Measurements from ENCODE around the gene DYRK4.

The DYRK4 gene

DNA sequence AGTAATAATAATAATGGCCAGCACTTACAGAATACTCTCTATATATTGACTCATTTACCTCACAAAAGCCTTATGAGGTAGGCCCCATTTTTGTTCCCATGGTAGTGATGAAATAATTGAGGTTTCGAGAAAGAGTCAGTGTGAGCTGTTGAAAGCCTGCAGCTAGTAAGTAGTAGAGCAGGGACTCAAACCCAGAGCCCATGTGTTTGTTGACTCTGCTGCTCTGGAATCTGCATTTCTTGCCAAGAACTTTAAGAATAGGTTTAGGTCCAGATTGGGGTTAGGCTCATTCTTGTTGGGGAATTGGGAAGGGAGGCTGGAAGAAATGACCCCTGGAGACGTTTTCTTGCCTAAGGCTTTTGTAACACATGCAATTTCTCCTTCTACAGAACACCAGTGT, 27.9 kb downstream of the DYRK4 start:
- H3K4me3 ChIP-seq (ENCODE audit: low read depth, low read length): no peak overlapping the region
- H3K9me3 ChIP-seq (ENCODE audit: control insufficient read depth, insufficient read depth, low read length): no peaks in the 10 kb centered on the region
- no peaks in the 10 kb centered on the region for H3K36me3 ChIP-seq (ENCODE audit: control insufficient read depth, insufficient read depth, low read length)
- no peak overlapping the region for H3K9ac ChIP-seq (ENCODE audit: low read depth, low read length)
- H3K27me3 ChIP-seq (ENCODE audit: control insufficient read depth, insufficient read depth, low read length): no peaks in the 10 kb centered on the region
- H3K27ac ChIP-seq (ENCODE audit: low read depth, low read length): no peak overlapping the region
- no peaks in the 10 kb centered on the region; the same call in 1 of the 2 replicates for H3K4me1 ChIP-seq (ENCODE audit: control insufficient read depth, insufficient read depth, low read length)

DNA sequence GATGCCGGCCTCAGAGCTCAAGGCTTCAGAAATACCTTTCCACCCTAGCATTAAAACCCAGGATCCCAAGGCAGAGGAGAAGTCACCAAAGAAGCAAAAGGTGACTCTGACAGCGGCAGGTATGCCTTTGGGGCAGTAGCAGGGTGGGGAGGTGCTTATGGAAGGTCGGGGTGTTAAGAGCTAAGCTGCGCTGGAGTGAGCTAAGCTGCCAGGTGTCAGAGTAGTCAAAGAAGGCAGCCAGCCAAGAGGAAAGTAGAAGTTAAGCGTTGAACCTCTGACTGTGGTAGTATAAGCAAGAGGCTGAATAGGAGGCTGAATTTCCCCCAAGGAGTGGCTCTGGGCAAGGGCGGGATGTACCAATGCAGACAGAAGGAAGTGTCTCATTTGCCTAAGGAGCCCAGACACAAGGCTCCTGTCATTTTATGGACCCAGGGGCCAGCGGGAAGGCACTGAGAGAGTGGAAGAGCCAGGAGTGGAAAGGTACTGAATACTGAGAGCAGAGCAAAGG, 29.2 kb downstream of the DYRK4 start:
- no peaks in the 10 kb centered on the region for H3K9me3 ChIP-seq (ENCODE audit: control insufficient read depth, insufficient read depth, low read length)
- H3K36me3 ChIP-seq (ENCODE audit: control insufficient read depth, insufficient read depth, low read length): no peaks in the 10 kb centered on the region
- no peak overlapping the region for H3K9ac ChIP-seq (ENCODE audit: low read depth, low read length)
- no peaks in the 10 kb centered on the region for H3K27me3 ChIP-seq (ENCODE audit: control insufficient read depth, insufficient read depth, low read length)
- no peak overlapping the region for H3K27ac ChIP-seq (ENCODE audit: low read depth, low read length)
- no peak overlapping the region for H3K4me3 ChIP-seq (ENCODE audit: low read depth, low read length)
- no peaks in the 10 kb centered on the region; the same call in 1 of the 2 replicates for H3K4me1 ChIP-seq (ENCODE audit: control insufficient read depth, insufficient read depth, low read length)

DNA sequence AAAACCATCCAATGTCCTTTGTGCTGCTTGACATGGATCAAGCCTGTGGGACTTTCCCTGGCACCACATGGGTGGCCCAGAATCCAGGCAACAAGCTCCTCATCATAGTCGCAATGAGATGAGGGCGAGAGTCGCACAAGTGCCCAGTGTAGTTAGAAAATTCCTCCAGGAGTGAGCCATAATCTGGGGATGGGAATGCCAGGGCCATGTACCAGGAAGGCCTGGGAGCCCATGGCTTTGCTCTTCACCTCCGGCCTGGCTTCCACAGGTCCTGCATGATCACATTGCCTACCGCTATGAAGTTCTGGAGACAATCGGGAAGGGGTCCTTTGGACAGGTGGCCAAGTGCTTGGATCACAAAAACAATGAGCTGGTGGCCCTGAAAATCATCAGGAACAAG, 33.9 kb downstream of the DYRK4 start:
- no peaks in the 10 kb centered on the region for H3K9me3 ChIP-seq (ENCODE audit: control insufficient read depth, insufficient read depth, low read length)
- no peaks in the 10 kb centered on the region for H3K36me3 ChIP-seq (ENCODE audit: control insufficient read depth, insufficient read depth, low read length)
- H3K27ac ChIP-seq (ENCODE audit: low read depth, low read length): no peak overlapping the region
- no peak overlapping the region for H3K4me3 ChIP-seq (ENCODE audit: low read depth, low read length)
- no peak overlapping the region for H3K9ac ChIP-seq (ENCODE audit: low read depth, low read length)
- no peaks in the 10 kb centered on the region for H3K27me3 ChIP-seq (ENCODE audit: control insufficient read depth, insufficient read depth, low read length)
- no peaks in the 10 kb centered on the region for H3K4me1 ChIP-seq (ENCODE audit: control insufficient read depth, insufficient read depth, low read length)

DNA sequence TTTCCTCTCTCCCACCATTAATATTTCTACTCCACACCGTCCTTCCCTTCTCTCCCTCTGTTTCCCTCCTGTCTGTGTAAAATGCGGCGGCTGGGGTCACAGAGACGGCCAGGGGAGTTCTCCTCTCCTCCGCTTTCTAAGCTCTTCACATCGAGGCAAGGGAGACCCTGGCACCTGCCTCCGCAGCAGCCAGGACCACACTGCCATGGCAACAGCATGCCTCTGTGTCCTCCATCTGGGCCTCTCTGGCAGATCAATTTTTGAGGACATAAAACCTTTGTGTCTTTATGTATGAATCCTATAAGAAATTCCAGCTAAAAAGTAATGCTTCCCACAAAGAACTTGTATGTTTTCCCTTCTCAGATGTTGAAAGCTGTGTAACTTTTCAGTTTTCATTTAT, 41.4 kb downstream of the DYRK4 start:
- Histone ChIP-seq H3K4me3 (ENCODE audit: low read depth, low read length) (no peak overlapping the region), H3K4me1 (ENCODE audit: control insufficient read depth, insufficient read depth, low read length) (peaks cover 3% of the 10 kb centered on the region; the same call in 1 of the 2 replicates), H3K27me3 (ENCODE audit: control insufficient read depth, insufficient read depth, low read length) (no peaks in the 10 kb centered on the region), H3K9me3 (ENCODE audit: control insufficient read depth, insufficient read depth, low read length) (no peaks in the 10 kb centered on the region), H3K27ac (ENCODE audit: low read depth, low read length) (no peak overlapping the region), H3K9ac (ENCODE audit: low read depth, low read length) (no peak overlapping the region), H3K36me3 (ENCODE audit: control insufficient read depth, insufficient read depth, low read length) (no peaks in the 10 kb centered on the region)

DNA sequence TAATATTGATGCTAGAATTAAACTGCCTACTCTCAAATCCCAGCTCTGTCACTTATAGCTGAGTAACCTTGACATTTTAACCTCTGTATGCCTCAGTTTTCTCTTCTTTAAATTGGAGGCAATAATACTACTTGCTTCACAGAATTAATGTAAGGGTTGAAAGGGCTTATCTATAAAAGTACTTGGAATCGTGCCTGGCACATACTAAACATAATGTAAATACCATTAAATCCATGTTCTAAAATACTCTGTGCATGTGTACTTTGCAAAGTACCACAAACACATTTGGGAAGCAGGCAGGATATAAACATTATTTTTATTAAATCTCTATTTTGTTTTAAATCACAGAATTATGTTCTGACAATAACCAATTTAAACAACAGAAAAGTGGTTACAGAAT, 41.9 kb downstream of the DYRK4 start:
- H3K27me3 ChIP-seq (ENCODE audit: control insufficient read depth, insufficient read depth, low read length): no peaks in the 10 kb centered on the region
- H3K4me1 ChIP-seq (ENCODE audit: control insufficient read depth, insufficient read depth, low read length): peaks cover 3% of the 10 kb centered on the region; the same call in 1 of the 2 replicates
- H3K4me3 ChIP-seq (ENCODE audit: low read depth, low read length): no peak overlapping the region
- no peak overlapping the region for H3K9ac ChIP-seq (ENCODE audit: low read depth, low read length)
- H3K36me3 ChIP-seq (ENCODE audit: control insufficient read depth, insufficient read depth, low read length): no peaks in the 10 kb centered on the region
- H3K9me3 ChIP-seq (ENCODE audit: control insufficient read depth, insufficient read depth, low read length): no peaks in the 10 kb centered on the region
- H3K27ac ChIP-seq (ENCODE audit: low read depth, low read length): no peak overlapping the region

DNA sequence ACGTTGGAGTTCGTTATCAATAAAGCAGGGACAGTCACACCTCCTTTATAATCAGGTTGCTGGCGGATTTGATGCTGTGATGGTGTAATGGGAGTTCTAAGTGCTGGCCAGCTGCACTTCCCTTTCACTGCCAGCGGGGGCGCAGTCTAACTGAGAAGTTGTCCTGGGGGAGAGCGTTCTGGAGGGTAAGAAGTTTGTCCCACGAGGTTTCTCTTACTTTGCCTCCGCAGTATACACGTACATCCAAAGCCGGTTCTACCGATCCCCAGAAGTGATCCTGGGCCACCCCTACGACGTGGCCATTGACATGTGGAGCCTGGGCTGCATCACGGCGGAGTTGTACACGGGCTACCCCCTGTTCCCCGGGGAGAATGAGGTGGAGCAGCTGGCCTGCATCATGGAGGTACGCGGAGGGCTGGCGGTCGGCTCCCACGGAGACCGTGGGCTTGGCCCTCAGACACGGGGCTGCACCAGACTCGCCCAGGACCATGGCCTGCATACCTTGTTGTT, 42.7 kb downstream of the DYRK4 start:
- Histone ChIP-seq H3K4me3 (ENCODE audit: low read depth, low read length) (peak overlapping the region; percentile 79), H3K27ac (ENCODE audit: low read depth, low read length) (no peak overlapping the region), H3K36me3 (ENCODE audit: control insufficient read depth, insufficient read depth, low read length) (no peaks in the 10 kb centered on the region), H3K27me3 (ENCODE audit: control insufficient read depth, insufficient read depth, low read length) (no peaks in the 10 kb centered on the region), H3K9me3 (ENCODE audit: control insufficient read depth, insufficient read depth, low read length) (no peaks in the 10 kb centered on the region), H3K4me1 (ENCODE audit: control insufficient read depth, insufficient read depth, low read length) (peaks cover 3% of the 10 kb centered on the region; the same call in 1 of the 2 replicates), H3K9ac (ENCODE audit: low read depth, low read length) (peak overlapping the region; percentile 65)

DNA sequence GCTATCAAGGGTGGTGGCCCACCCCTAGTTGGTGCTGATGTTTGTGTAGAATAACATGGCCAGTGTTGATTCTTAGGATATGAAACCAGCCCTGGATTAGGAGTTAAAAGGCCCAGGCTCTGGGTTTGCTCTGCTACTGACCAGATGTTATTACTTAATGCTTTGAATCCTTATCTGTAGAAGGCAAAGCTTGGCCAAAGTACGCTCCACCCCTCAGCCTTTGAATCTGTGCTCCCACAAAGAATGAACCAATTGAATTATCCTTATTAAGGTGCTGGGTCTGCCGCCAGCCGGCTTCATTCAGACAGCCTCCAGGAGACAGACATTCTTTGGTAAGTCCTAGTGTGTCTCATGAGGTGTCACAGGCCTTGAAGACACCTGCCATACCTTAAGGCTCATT, 45.0 kb downstream of the DYRK4 start:
- Histone ChIP-seq H3K9me3 (ENCODE audit: control insufficient read depth, insufficient read depth, low read length) (no peaks in the 10 kb centered on the region), H3K27ac (ENCODE audit: low read depth, low read length) (no peak overlapping the region), H3K4me1 (ENCODE audit: control insufficient read depth, insufficient read depth, low read length) (peaks cover 7% of the 10 kb centered on the region), H3K27me3 (ENCODE audit: control insufficient read depth, insufficient read depth, low read length) (no peaks in the 10 kb centered on the region), H3K9ac (ENCODE audit: low read depth, low read length) (no peak overlapping the region), H3K4me3 (ENCODE audit: low read depth, low read length) (no peak overlapping the region), H3K36me3 (ENCODE audit: control insufficient read depth, insufficient read depth, low read length) (peaks cover 12% of the 10 kb centered on the region; the same call in 1 of the 2 replicates)

DNA sequence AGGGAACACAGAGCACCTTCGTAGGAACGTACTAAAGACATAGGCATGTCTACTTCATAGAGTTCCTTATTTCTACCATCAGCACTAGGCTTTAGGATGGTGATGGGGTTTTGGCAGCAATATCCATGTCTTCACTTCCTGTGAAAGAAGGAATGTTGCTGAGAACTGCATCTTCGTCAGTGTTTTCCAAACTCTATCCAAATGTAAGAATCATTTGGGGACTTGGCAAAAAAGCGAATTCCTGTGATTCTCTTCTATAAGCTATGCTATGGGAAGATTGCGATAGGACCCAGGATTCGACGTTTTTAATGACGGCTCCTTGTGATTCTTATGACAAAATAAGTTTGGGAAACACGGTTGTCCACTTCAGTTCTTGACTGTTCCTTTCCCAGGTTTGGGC, 47.1 kb downstream of the DYRK4 start:
- H3K36me3 ChIP-seq (ENCODE audit: control insufficient read depth, insufficient read depth, low read length): peaks cover 26% of the 10 kb centered on the region
- no peak overlapping the region for H3K9ac ChIP-seq (ENCODE audit: low read depth, low read length)
- H3K9me3 ChIP-seq (ENCODE audit: control insufficient read depth, insufficient read depth, low read length): no peaks in the 10 kb centered on the region
- no peak overlapping the region for H3K27ac ChIP-seq (ENCODE audit: low read depth, low read length)
- H3K4me3 ChIP-seq (ENCODE audit: low read depth, low read length): no peak overlapping the region
- peaks cover 7% of the 10 kb centered on the region for H3K4me1 ChIP-seq (ENCODE audit: control insufficient read depth, insufficient read depth, low read length)
- H3K27me3 ChIP-seq (ENCODE audit: control insufficient read depth, insufficient read depth, low read length): no peaks in the 10 kb centered on the region

DNA sequence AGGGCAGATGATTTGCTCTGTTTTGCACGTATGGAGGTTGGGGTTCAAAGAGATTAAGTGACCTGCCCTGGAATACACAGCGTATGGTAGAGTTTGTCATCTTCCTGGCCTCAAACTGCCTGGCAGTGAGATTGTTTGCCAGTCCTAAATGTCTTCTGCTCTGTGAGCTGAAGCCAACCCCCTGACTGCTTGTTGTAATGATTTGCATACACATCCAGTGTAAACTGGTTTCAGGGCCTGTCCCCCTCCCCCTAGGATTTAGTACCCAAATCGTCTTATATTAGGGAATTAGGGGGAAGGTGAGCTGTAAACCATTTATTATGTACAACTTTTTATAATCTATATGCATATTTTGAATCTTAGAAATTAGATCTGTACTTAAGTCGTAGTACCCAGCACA, 48.5 kb downstream of the DYRK4 start:
- Histone ChIP-seq H3K9ac (ENCODE audit: low read depth, low read length) (no peak overlapping the region), H3K4me1 (ENCODE audit: control insufficient read depth, insufficient read depth, low read length) (peaks cover 4% of the 10 kb centered on the region), H3K27ac (ENCODE audit: low read depth, low read length) (no peak overlapping the region), H3K27me3 (ENCODE audit: control insufficient read depth, insufficient read depth, low read length) (no peaks in the 10 kb centered on the region), H3K9me3 (ENCODE audit: control insufficient read depth, insufficient read depth, low read length) (no peaks in the 10 kb centered on the region), H3K4me3 (ENCODE audit: low read depth, low read length) (no peak overlapping the region), H3K36me3 (ENCODE audit: control insufficient read depth, insufficient read depth, low read length) (peaks cover 26% of the 10 kb centered on the region)

DNA sequence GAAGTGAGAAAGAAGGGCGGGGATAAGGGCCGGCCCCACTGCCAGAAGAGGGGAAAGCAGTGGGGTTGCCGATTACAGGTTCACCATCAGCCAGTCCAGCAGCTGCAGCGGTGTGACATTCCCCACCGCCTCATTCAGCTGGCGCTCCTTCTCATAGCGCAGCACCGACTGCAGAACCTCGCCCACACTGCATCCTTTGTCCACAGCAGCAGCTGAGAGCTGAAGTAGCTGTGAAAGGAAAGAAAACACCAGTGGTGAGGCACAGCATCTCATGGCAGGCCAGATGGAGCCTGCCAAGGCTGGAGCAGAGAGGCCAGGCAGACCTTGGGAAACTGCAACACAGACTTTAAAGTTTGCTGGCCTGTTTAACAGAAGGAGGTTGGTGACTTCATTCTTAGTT, 53.7 kb downstream of the DYRK4 start:
- Histone ChIP-seq H3K9me3 (ENCODE audit: control insufficient read depth, insufficient read depth, low read length) (no peaks in the 10 kb centered on the region), H3K4me3 (ENCODE audit: low read depth, low read length) (no peak overlapping the region)

DNA sequence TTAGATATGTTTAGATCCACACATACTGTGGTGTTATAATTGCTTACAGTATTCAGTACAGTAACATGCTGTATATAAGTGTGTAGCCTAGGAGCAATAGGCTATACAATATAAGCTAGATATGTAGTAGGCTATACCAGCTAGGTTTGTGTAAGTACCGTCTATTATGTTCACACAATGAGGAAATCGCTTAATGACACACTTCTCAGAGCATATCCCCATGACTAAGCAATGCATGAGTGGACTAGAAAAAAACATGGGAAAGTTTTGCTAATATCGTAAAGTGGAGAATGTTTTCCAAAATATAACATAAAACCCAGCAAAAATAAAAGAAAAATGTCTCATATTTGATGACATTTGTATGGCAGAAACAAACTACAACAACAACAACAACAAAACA, 59.5 kb downstream of the DYRK4 start:
- Histone ChIP-seq H3K9ac (ENCODE audit: low read depth, low read length) (no peak overlapping the region), H3K9me3 (ENCODE audit: control insufficient read depth, insufficient read depth, low read length) (no peaks in the 10 kb centered on the region), H3K36me3 (ENCODE audit: control insufficient read depth, insufficient read depth, low read length) (no peaks in the 10 kb centered on the region), H3K4me1 (ENCODE audit: control insufficient read depth, insufficient read depth, low read length) (no peaks in the 10 kb centered on the region), H3K4me3 (ENCODE audit: low read depth, low read length) (no peak overlapping the region), H3K27ac (ENCODE audit: low read depth, low read length) (no peak overlapping the region), H3K27me3 (ENCODE audit: control insufficient read depth, insufficient read depth, low read length) (no peaks in the 10 kb centered on the region)

More for the DNA sequence above, 53.7 kb downstream of the DYRK4 start:
- H3K27ac ChIP-seq (ENCODE audit: low read depth, low read length): no peak overlapping the region
- H3K4me1 ChIP-seq (ENCODE audit: control insufficient read depth, insufficient read depth, low read length): no peaks in the 10 kb centered on the region
- no peak overlapping the region for H3K9ac ChIP-seq (ENCODE audit: low read depth, low read length)
- H3K27me3 ChIP-seq (ENCODE audit: control insufficient read depth, insufficient read depth, low read length): no peaks in the 10 kb centered on the region
- H3K36me3 ChIP-seq (ENCODE audit: control insufficient read depth, insufficient read depth, low read length): peaks cover 20% of the 10 kb centered on the region
